Tibial nerve (tissue), 4 donors: ENCODE data around the gene ABCB10.

ENCODE experiments used
- CTCF ChIP-seq, 5 experiments: fragments of 200-600 bp in 3 of 5; fragments of 450-650 bp in 2 of 5; sonication (generic) in 3 of 5; IDR thresholded peaks; one replicate each; pipeline ENCODE4 v1.5.1; 2016 to 2019; ENCODE audit warnings: antibody characterized with exemption in 5 of 5, mild to moderate bottlenecking in 3 of 5, moderate library complexity in 2 of 5
- EP300 ChIP-seq, 2 donors: sonication (generic); formaldehyde crosslinking; IDR thresholded peaks; one replicate each; pipeline ENCODE4 v1.6.1; 2017; ENCODE audit warnings: antibody characterized with exemption in 2 of 2, mild to moderate bottlenecking in 1 of 2
- POLR2A ChIP-seq, 2 donors: fragments of 450-650 bp; IDR thresholded peaks; one replicate each; pipeline ENCODE4 v1.6.1; 2017; ENCODE audit warnings: antibody characterized with exemption in 2 of 2, mild to moderate bottlenecking in 2 of 2, moderate library complexity in 2 of 2

GRCh38 chr1:229535230-229535629 is 23.3 kb downstream of the ABCB10 start:
- TF ChIP-seq CTCF (IDR thresholded peaks at IDR 0.05) (no peak), POLR2A (IDR thresholded peaks at IDR 0.05) (no peak), EP300 (IDR thresholded peaks at IDR 0.05) (no peak)
